ENCODE measurements around the gene CDKL2.

Gene CDKL2

GRCh38 chr4:75637827-75638226 is 7.5 kb upstream of the CDKL2 start:
- DNase-seq = no peak

GRCh38 chr4:75637176-75637575 is 6.8 kb upstream of the CDKL2 start:
- no peak for DNase-seq

- no peak for DNase-seq
These were observed 4.6 kb upstream of the CDKL2 start for GRCh38 chr4:75634951-75635350.

- DNase-seq = no peak
These were observed 4.0 kb upstream of the CDKL2 start for GRCh38 chr4:75634281-75634680.

- no peak for DNase-seq
These were observed 3.5 kb upstream of the CDKL2 start for GRCh38 chr4:75633846-75634245.

- DNase-seq = no peak
These were observed 605 bp upstream of the CDKL2 start for GRCh38 chr4:75630937-75631329.

GRCh38 chr4:75629239-75629638 is 1.1 kb downstream of the CDKL2 start:
- no peak for DNase-seq

GRCh38 chr4:75623026-75623425 is 7.3 kb downstream of the CDKL2 start:
- no peak for DNase-seq

- no peak for DNase-seq
These were observed 8.6 kb downstream of the CDKL2 start for GRCh38 chr4:75621715-75622114.

- DNase-seq = no peak
These were observed 18.0 kb downstream of the CDKL2 start for GRCh38 chr4:75612306-75612705.

GRCh38 chr4:75605928-75606327 is 24.4 kb downstream of the CDKL2 start:
- no peak for DNase-seq

- no peak for DNase-seq
These were observed 30.7 kb downstream of the CDKL2 start for GRCh38 chr4:75599647-75600046.

- no peak for DNase-seq
These were observed 31.9 kb downstream of the CDKL2 start for GRCh38 chr4:75598390-75598789.

GRCh38 chr4:75596061-75596460 is 34.3 kb downstream of the CDKL2 start:
- DNase-seq = no peak

- no peak for DNase-seq
These were observed 36.9 kb downstream of the CDKL2 start for GRCh38 chr4:75593393-75593792.

GRCh38 chr4:75584067-75584466 is 46.3 kb downstream of the CDKL2 start:
- no peak for DNase-seq

- no peak for DNase-seq
These were observed 62.6 kb downstream of the CDKL2 start for GRCh38 chr4:75567725-75568124.

GRCh38 chr4:75566911-75567310 is 63.4 kb downstream of the CDKL2 start:
- DNase-seq = no peak

GRCh38 chr4:75565481-75565880 is 64.8 kb downstream of the CDKL2 start:
- no peak for DNase-seq

- DNase-seq = no peak
These were observed 66.3 kb downstream of the CDKL2 start for GRCh38 chr4:75564023-75564422.

- DNase-seq = no peak
These were observed 68.5 kb downstream of the CDKL2 start for GRCh38 chr4:75561789-75562188.

- no peak for DNase-seq
These were observed 72.6 kb downstream of the CDKL2 start for GRCh38 chr4:75557696-75558095.

- no peak for DNase-seq
These were observed 74.8 kb downstream of the CDKL2 start, which contains the start of gene ODAPH for GRCh38 chr4:75555294-75556164. ODAPH (plus strand) TSS chr4:75556066; CDS start chr4:75556083, 17 bp downstream.

- DNase-seq = no peak
These were observed 77.9 kb downstream of the CDKL2 start for GRCh38 chr4:75552452-75552851.

GRCh38 chr4:75549019-75549418 is 81.3 kb downstream of the CDKL2 start:
- no peak for DNase-seq

Data from DMS 273 treated with DMSO at 0.1 percent for 48 hours (cell line).